Measurements from ENCODE around the gene SPR.

Gene SPR
- total RNA-seq: 0 to 4.0 (median 0.63) reads per million in 9 experiments

- Mint-ChIP-seq H3K27ac (no peak within 1 kb of the TSS), H3K27me3 (peaks cover 69 to 92% of the 10 kb centered on the region in 2 donors), H3K4me3 (peak within 1 kb of the TSS; percentile 80 to 83), H3K4me1 (ENCODE audit: low read depth in 2 of 2) (peaks cover 0 to 9% of the 10 kb centered on the region in 2 donors), H3K36me3 (ENCODE audit: insufficient read depth) (no peaks in the 10 kb centered on the region), H3K9me3 (peaks cover 0 to 2% of the 10 kb centered on the region in 2 donors)
- ATAC-seq (replicated peaks) (peak; percentile 90), DNase-seq (peak; percentile 31 to 40 (median 39))
Measured at GRCh38 chr2:72887032-72887739, at the start of gene SPR. Gene SPR, plus strand, starts transcription at chr2:72887408. Its CDS starts 25 bp downstream, at chr2:72887433.

GRCh38 chr2:72840066-72840465 is 47.1 kb upstream of the SPR start:
- DNase-seq (no peak), ATAC-seq (replicated peaks) (no peak)
- Mint-ChIP-seq H3K4me3 (no peak overlapping the region), H3K4me1 (ENCODE audit: low read depth in 2 of 2) (no peaks in the 10 kb centered on the region), H3K27me3 (peaks cover 32 to 53% of the 10 kb centered on the region in 2 donors), H3K9me3 (no peaks in the 10 kb centered on the region), H3K36me3 (ENCODE audit: insufficient read depth) (no peaks in the 10 kb centered on the region), H3K27ac (no peak overlapping the region)

DNA sequence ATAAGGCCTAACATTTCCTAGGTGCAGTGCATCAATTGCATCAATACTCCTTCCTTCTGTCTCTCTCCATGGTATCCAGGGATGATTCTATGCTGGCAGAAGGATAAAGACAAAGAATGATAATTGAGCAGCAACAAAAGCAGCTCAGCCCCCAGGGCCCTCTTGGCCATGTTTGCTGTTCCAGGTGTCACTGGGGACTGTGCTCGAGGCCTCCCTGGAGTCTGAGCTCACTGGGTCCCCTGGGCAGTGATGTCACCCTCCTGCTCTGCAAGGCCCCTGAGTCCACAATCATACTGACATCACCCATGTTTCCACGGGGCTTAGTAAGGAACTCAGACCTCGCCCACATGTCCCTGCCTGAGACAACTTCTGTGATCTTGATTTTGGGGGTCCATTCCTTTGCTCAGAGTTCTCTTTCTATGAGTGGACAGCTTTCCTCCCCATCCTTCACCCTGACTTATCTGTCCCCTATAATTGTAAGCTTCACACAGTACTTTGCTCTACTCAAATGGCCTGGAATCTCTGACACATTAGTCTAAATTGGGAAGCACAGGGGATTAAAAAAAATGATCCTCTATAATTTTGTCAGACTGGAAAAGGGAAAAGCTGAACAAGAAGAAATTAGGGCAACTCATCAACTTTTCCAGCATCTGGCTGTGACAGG is 45.6 kb upstream of the SPR start:
- Mint-ChIP-seq H3K4me1 (ENCODE audit: low read depth in 2 of 2) (no peaks in the 10 kb centered on the region), H3K36me3 (ENCODE audit: insufficient read depth) (no peaks in the 10 kb centered on the region), H3K4me3 (no peak overlapping the region), H3K27me3 (peaks cover 34 to 56% of the 10 kb centered on the region in 2 donors), H3K9me3 (no peaks in the 10 kb centered on the region), H3K27ac (no peak overlapping the region)
- no peak for DNase-seq
- no peak for ATAC-seq (replicated peaks)

- Mint-ChIP-seq H3K4me3 (no peak overlapping the region), H3K36me3 (ENCODE audit: insufficient read depth) (no peaks in the 10 kb centered on the region), H3K27me3 (peaks cover 34 to 56% of the 10 kb centered on the region in 2 donors), H3K27ac (no peak overlapping the region), H3K4me1 (ENCODE audit: low read depth in 2 of 2) (no peaks in the 10 kb centered on the region), H3K9me3 (no peaks in the 10 kb centered on the region)
- no peak for ATAC-seq (replicated peaks)
- DNase-seq: no peak
Measured at GRCh38 chr2:72843301-72843700, 43.9 kb upstream of the SPR start.

DNA sequence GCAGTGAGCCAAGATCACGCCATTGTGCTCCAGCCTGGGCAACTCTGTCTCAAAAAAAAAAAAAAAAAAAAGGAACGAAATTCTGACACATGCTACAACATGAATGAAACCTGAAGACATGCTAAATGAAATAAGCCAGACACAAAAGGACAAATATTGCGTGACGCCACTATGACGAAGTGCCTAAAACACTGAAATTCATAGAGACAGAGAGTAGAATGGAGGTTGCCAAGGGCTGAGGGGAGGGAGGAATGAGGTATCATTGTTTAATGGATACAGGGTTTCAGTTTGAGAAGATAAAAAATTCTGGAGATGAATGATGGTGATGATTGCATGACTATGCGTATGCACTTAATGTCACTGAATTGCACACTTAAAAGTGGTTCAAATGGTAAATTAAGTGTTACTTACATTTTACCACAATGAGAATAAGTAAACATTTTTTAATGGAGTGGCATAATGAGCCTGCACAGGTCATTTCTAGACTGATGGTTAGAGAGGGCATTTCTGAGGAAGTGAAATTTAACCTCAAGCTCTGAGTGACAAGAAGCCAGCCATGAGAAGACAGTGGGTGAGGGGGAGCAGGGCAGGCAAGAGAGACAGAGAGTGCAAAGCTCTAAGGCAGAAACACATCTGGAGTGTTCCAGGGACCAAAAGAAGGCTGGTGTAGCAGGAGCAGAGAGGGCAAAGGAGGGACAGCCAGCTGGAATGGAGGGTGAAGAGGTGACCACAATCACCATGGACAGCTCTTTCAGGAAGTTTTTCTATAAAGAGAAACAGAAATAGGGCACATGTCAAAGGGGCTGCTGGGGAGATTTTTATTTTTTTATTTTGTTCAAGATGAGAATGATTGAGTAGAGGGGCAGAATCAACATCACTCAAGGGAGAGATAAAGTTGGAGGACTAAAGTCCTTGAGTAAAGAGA is 40.8 kb upstream of the SPR start:
- Mint-ChIP-seq H3K27ac (no peak overlapping the region), H3K36me3 (ENCODE audit: insufficient read depth) (no peaks in the 10 kb centered on the region), H3K4me3 (no peak overlapping the region), H3K4me1 (ENCODE audit: low read depth in 2 of 2) (no peaks in the 10 kb centered on the region), H3K9me3 (no peaks in the 10 kb centered on the region), H3K27me3 (peaks cover 28 to 45% of the 10 kb centered on the region in 2 donors)
- ATAC-seq (replicated peaks): no peak
- DNase-seq: no peak

- DNase-seq (no peak), ATAC-seq (replicated peaks) (no peak)
- Mint-ChIP-seq H3K36me3 (ENCODE audit: insufficient read depth) (no peaks in the 10 kb centered on the region), H3K27me3 (peaks cover 29 to 38% of the 10 kb centered on the region in 2 donors), H3K4me1 (ENCODE audit: low read depth in 2 of 2) (no peaks in the 10 kb centered on the region), H3K27ac (no peak overlapping the region), H3K4me3 (no peak overlapping the region), H3K9me3 (no peaks in the 10 kb centered on the region)
Measured at GRCh38 chr2:72847534-72848315, 39.5 kb upstream of the SPR start.

DNA sequence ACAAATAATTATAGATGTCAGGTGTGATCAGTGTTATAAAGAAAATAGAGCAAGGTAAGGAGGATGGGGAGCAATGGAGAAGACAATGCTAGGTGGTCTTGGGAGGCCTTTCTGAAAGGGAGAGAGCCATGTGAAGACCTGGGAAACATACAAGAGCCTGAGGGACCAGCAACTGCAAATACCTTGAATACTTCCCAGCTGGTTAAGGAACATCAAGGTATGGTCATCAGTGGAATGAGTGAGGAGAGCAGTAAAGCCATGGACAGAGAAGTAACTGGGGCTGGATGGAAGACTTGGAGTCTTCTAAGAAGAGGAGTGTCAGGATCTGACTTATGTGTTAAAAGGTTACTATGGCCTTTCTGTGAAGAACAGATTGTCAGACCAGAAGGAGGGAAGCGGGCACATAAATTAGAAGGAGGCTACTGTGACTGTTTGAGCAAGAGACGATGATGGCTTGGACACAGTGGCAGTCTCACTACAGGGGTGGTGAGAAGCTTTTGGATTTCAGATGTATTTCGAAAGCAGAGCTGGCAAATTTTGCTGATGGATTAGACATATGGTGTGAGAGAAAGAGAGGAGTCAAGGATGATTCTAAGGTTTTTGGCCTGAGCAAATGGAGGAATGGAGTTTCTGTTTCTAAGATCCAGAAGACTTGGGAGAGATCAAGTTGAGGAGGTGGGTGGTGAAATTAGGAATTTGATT is 38.6 kb upstream of the SPR start:
- Mint-ChIP-seq H3K27me3 (peaks cover 29 to 33% of the 10 kb centered on the region in 2 donors), H3K27ac (no peak overlapping the region), H3K9me3 (no peaks in the 10 kb centered on the region), H3K36me3 (ENCODE audit: insufficient read depth) (no peaks in the 10 kb centered on the region), H3K4me3 (no peak overlapping the region), H3K4me1 (ENCODE audit: low read depth in 2 of 2) (no peaks in the 10 kb centered on the region)
- no peak for ATAC-seq (replicated peaks)
- DNase-seq: no peak

DNA sequence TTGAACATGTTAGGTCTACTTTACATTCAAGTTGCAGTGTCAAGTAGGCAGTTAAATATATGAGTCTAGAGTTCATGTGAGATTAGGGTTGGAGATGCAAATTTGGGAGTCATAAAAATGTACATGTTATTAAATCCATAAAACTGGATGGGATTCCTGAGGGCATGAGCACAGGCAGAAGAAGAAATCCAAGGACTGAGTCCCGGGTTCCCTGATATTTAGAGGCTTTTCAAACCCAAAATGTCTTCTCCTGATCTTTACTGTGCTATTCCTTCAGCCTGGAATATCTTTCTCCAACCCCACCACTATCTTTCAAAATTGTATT is 38.1 kb upstream of the SPR start:
- Mint-ChIP-seq H3K27me3 (peaks cover 29 to 31% of the 10 kb centered on the region in 2 donors), H3K4me3 (no peak overlapping the region), H3K9me3 (no peaks in the 10 kb centered on the region), H3K4me1 (ENCODE audit: low read depth in 2 of 2) (no peaks in the 10 kb centered on the region), H3K27ac (no peak overlapping the region), H3K36me3 (ENCODE audit: insufficient read depth) (no peaks in the 10 kb centered on the region)
- ATAC-seq (replicated peaks) (no peak), DNase-seq (no peak)

GRCh38 chr2:72851333-72851732 is 35.9 kb upstream of the SPR start:
- no peak for DNase-seq
- Mint-ChIP-seq H3K27ac (no peak overlapping the region), H3K27me3 (peaks cover 40 to 41% of the 10 kb centered on the region in 2 donors), H3K9me3 (no peaks in the 10 kb centered on the region), H3K36me3 (ENCODE audit: insufficient read depth) (no peaks in the 10 kb centered on the region), H3K4me3 (no peak overlapping the region), H3K4me1 (ENCODE audit: low read depth in 2 of 2) (no peaks in the 10 kb centered on the region)
- ATAC-seq (replicated peaks): no peak

DNA sequence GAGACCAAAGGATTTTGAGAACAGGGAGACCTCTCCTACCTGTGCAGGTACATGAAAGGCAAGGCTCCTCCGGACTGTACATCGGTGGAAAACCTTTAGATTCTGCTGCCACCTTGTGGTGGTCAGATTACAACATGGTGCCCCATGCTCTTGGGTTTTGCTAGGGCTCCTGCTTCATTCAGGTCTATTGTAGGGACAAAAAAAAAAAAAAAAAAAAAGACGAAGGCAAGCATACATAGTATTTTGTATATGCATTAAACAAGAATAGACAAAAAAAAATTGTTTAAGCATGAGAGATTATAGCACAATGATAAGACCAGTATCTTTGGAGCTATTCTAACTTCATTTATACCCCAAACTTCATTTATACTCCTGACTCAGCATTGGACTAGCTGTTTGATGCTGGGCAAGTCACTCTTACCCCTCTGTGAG is 27.4 kb upstream of the SPR start:
- Mint-ChIP-seq H3K9me3 (no peaks in the 10 kb centered on the region), H3K4me1 (ENCODE audit: low read depth in 2 of 2) (peaks cover 8% of the 10 kb centered on the region in 2 donors), H3K27ac (no peak overlapping the region), H3K4me3 (no peak overlapping the region), H3K36me3 (ENCODE audit: insufficient read depth) (no peaks in the 10 kb centered on the region), H3K27me3 (peaks cover 70 to 73% of the 10 kb centered on the region in 2 donors)
- DNase-seq (peak; percentile 46 to 53 (median 53)), ATAC-seq (replicated peaks) (peak; percentile 70)

GRCh38 chr2:72862239-72862988 is 24.8 kb upstream of the SPR start:
- DNase-seq: peak; percentile 84 to 87 (median 85)
- no peaks in the 10 kb centered on the region for H3K36me3 Mint-ChIP-seq (ENCODE audit: insufficient read depth)
- ATAC-seq (replicated peaks): peak; percentile 96
- H3K27me3 Mint-ChIP-seq: peaks cover 67 to 71% of the 10 kb centered on the region in 2 donors
- peak overlapping the region; percentile 52 to 70 for H3K4me3 Mint-ChIP-seq
- H3K9me3 Mint-ChIP-seq: no peaks in the 10 kb centered on the region
- no peak overlapping the region for H3K27ac Mint-ChIP-seq
- H3K4me1 Mint-ChIP-seq (ENCODE audit: low read depth in 2 of 2): peaks cover 8% of the 10 kb centered on the region in 2 donors

- no peak overlapping the region for H3K27ac Mint-ChIP-seq
- no peaks in the 10 kb centered on the region for H3K36me3 Mint-ChIP-seq (ENCODE audit: insufficient read depth)
- no peaks in the 10 kb centered on the region for H3K9me3 Mint-ChIP-seq
- H3K4me3 Mint-ChIP-seq: no peak overlapping the region
- no peak for DNase-seq
- peaks cover 8% of the 10 kb centered on the region in 2 donors for H3K4me1 Mint-ChIP-seq (ENCODE audit: low read depth in 2 of 2)
- no peak for ATAC-seq (replicated peaks)
- H3K27me3 Mint-ChIP-seq: peaks cover 64 to 68% of the 10 kb centered on the region in 2 donors
Measured at GRCh38 chr2:72863046-72863445, 24.2 kb upstream of the SPR start.

All from effector memory CD8-positive, alpha-beta T cell (primary cell).